ENCODE data around the gene RNF123.

GRCh38 chr3:49719214-49719884 lies 30.0 kb downstream of the RNF123 start, which contains the start of gene AMIGO3:
- TF ChIP-seq POLR2AphosphoS5 (IDR thresholded peaks at IDR 0.05; ENCODE audit: low read depth, low read length), result no peak
- TF ChIP-seq TAF1 (IDR thresholded peaks at IDR 0.05; ENCODE audit: borderline replicate concordance, insufficient read depth, low read length), result no peak
- no peak for TF ChIP-seq REST (IDR thresholded peaks at IDR 0.05; ENCODE audit: insufficient read depth in 1 of 2, low read depth in 2 of 2, low read length in 2 of 2)
- no peak for TF ChIP-seq SIN3A (IDR thresholded peaks at IDR 0.05; ENCODE audit: borderline replicate concordance, insufficient read depth, low read length)

Measured in PFSK-1 (cell line).